Cardiac fibroblast (primary cell): ENCODE measurements around the gene DCHS1.

ENCODE experiments used
- DNase-seq, 2 donors: peaks; one replicate each; pipeline versions ENCODE4 v3.0.0 to v3.0.0-alpha.2; 2010; ENCODE audit warnings: low read depth in 2 of 2
- H3K4me3 ChIP-seq, 2 donors: replicated peaks in 1 of 2; 1 replicate in 1 of 2; 2 replicates in 1 of 2; pipeline ENCODE4 v1.5.1; 2011; ENCODE audit warnings: low read depth in 2 of 2, low read length in 2 of 2, mild to moderate bottlenecking in 2 of 2, moderate library complexity in 1 of 2
- TF ChIP-seq, protein P1 (sequence below): IDR thresholded peaks from one replicate; pipeline ENCODE4 v1.5.1; 2011; ENCODE audit warnings: low read depth, mild to moderate bottlenecking, low read length, inconsistent platforms

DCHS1 gene

GRCh38 chr11:6584528-6584927 is 71.1 kb downstream of the DCHS1 start:
- no peak for DNase-seq
- H3K4me3 ChIP-seq = no peak overlapping the region
- TF ChIP-seq, protein P1, sequence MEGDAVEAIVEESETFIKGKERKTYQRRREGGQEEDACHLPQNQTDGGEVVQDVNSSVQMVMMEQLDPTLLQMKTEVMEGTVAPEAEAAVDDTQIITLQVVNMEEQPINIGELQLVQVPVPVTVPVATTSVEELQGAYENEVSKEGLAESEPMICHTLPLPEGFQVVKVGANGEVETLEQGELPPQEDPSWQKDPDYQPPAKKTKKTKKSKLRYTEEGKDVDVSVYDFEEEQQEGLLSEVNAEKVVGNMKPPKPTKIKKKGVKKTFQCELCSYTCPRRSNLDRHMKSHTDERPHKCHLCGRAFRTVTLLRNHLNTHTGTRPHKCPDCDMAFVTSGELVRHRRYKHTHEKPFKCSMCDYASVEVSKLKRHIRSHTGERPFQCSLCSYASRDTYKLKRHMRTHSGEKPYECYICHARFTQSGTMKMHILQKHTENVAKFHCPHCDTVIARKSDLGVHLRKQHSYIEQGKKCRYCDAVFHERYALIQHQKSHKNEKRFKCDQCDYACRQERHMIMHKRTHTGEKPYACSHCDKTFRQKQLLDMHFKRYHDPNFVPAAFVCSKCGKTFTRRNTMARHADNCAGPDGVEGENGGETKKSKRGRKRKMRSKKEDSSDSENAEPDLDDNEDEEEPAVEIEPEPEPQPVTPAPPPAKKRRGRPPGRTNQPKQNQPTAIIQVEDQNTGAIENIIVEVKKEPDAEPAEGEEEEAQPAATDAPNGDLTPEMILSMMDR = no peak

GRCh38 chr11:6583584-6583983 is 72.0 kb downstream of the DCHS1 start:
- DNase-seq = no peak
- H3K4me3 ChIP-seq = no peak overlapping the region
- TF ChIP-seq, protein P1 = no peak

GRCh38 chr11:6579681-6580080 is 75.9 kb downstream of the DCHS1 start:
- TF ChIP-seq, protein P1 = no peak
- H3K4me3 ChIP-seq = no peak overlapping the region
- DNase-seq = no peak

- no peak for DNase-seq
- TF ChIP-seq, protein P1 = no peak
Measured at GRCh38 chr11:6578134-6578533, 77.5 kb downstream of the DCHS1 start.

GRCh38 chr11:6576471-6577373 is 78.9 kb downstream of the DCHS1 start:
- TF ChIP-seq, protein P1 = no peak
- peak; percentile 57 to 85 for DNase-seq
- H3K4me3 ChIP-seq = no peak overlapping the region

More at GRCh38 chr11:6578134-6578533, 77.5 kb downstream of the DCHS1 start:
- H3K4me3 ChIP-seq = no peak overlapping the region

GRCh38 chr11:6574816-6575715 is 80.5 kb downstream of the DCHS1 start:
- no peak overlapping the region for H3K4me3 ChIP-seq
- TF ChIP-seq, protein P1 = no peak
- no peak for DNase-seq
